K562 (cell line): ENCODE results near the gene HNRNPLL. TPM values are rescaled to one million over a fixed set of nuclear protein-coding genes. Genes with fewer than 3 reads are reported as not detected.
A peak's percentile ranks its signal among the peaks of the same experiment; 100 is the strongest.

ENCODE experiments used
- CBFA2T3 ChIP-seq: fragments of 450-650 bp; IDR thresholded peaks from 2 replicates; pipeline ENCODE4 v1.6.1; 2017
- JUN ChIP-seq, 2 experiments: sonication (generic) in 1 of 2; formaldehyde crosslinking in 1 of 2; IDR thresholded peaks; 2 replicates each; pipeline versions ENCODE4 v1.6.1 to v1.8.0; 2012 to 2022; ENCODE audit warnings: borderline replicate concordance in 2 of 2, mild to moderate bottlenecking in 2 of 2, improper control_type of control experiment in 1 of 2, low read depth in 1 of 2, low read length in 1 of 2, missing genetic modification reagents in 1 of 2
- NR2C1 ChIP-seq, 2 experiments: fragments of 450-650 bp; IDR thresholded peaks; 2 replicates each; pipeline ENCODE4 v1.6.1; 2017; ENCODE audit warnings: mild to moderate bottlenecking in 2 of 2, antibody characterized with exemption in 1 of 2, inconsistent platforms in 1 of 2, missing compliant biosample characterization in 1 of 2, missing genetic modification characterization in 1 of 2
- polyA plus RNA-seq, 8 experiments: library from polyadenylated mRNA; depleted of rRNA in 4 of 8; stranded (reverse) in 5 of 8; unstranded in 3 of 8; fragments of >200 nt; fragmentation: Nextera tagmentation in 2 of 8; fragmentation: Illumina TruSeq in 1 of 8; extraction: Ambion mirVana in 2 of 8; extraction: Trizol in 1 of 8; gene quantifications; 2 replicates each; pipeline versions ENCODE4 v1.2.1 to v1.2.3, GENCODE V29; 2011 to 2014; ENCODE audit warnings: inconsistent platforms in 1 of 8, missing spikeins in 1 of 8
- total RNA-seq, 7 experiments: library from RNA; depleted of rRNA in 6 of 7; stranded (reverse); fragments of >200 nt in 6 of 7; fragmentation: Illumina TruSeq in 2 of 7; extraction: Trizol in 2 of 7; gene quantifications; 2 replicates each; pipeline versions ENCODE4 v1.2.1 to v1.2.3, GENCODE V29; 2011 to 2021; ENCODE audit warnings: low replicate concordance in 1 of 7
- TF ChIP-seq, protein P1 (sequence below): fragments of 200-800 bp; sonication (Bioruptor generic); IDR thresholded peaks from 2 replicates; pipeline ENCODE4 v1.6.1; 2016; ENCODE audit warnings: missing genetic modification characterization, missing compliant biosample characterization
- TF ChIP-seq, protein P2 (sequence below): fragments of 450-650 bp; conservative IDR thresholded peaks from 2 replicates; pipeline ENCODE4 v1.6.1; 2016; ENCODE audit warnings: missing genetic modification characterization, low read depth, mild to moderate bottlenecking, missing compliant biosample characterization, moderate library complexity
- TF ChIP-seq, protein P3 (sequence below): sonication (generic); formaldehyde crosslinking; IDR thresholded peaks from 2 replicates; pipeline ENCODE4 v1.8.1; 2023; ENCODE audit warnings: mild to moderate bottlenecking, missing genetic modification reagents
- TF ChIP-seq, protein P4 (sequence below), 2 experiments: fragments of 450-650 bp; IDR thresholded peaks; 2 replicates each; pipeline ENCODE4 v1.6.1; 2018; ENCODE audit warnings: mild to moderate bottlenecking in 2 of 2, low read depth in 1 of 2; ENCODE audit not compliant: partially characterized antibody in 2 of 2
- TF ChIP-seq, protein P5 (sequence below): fragments of 250-450 bp; sonication (Bioruptor Pico); IDR thresholded peaks from 2 replicates; pipeline ENCODE4 v1.5.0; 2021; ENCODE audit warnings: mild to moderate bottlenecking, borderline replicate concordance

The HNRNPLL gene
- total and polyA plus RNA-seq, 9 of the 15 experiments (the other 6 are each of a cell fraction or from before 2014, with no cell fraction given), result 19.8 to 135 (median 57.8) TPM

DNA sequence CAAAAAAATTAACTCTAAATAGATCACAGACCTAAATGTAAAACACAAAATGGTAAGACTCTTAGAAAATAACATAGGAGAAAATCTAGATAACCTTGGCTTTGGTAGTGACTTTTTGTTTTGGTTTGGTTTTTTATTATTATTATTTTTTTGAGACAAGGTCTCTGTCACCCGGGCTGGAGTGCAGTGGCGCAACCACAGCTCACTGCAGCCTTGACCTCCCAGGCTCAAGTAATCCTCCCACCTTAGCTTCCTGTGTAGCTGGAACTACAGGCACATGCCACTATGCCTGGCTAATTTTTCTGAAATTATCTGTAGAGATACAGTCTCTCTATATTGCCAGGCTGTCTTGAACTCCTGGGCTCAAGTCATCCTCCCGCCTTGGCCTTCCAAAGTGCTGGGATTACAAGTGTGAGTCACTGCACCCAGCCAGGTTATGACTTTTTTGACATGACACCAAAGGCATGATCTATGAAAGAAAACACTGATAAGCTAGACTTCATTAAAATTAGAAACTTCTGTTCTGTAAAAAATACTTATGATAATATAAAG is 88.0 kb downstream of the HNRNPLL start (continued):
- TF ChIP-seq, protein P1, sequence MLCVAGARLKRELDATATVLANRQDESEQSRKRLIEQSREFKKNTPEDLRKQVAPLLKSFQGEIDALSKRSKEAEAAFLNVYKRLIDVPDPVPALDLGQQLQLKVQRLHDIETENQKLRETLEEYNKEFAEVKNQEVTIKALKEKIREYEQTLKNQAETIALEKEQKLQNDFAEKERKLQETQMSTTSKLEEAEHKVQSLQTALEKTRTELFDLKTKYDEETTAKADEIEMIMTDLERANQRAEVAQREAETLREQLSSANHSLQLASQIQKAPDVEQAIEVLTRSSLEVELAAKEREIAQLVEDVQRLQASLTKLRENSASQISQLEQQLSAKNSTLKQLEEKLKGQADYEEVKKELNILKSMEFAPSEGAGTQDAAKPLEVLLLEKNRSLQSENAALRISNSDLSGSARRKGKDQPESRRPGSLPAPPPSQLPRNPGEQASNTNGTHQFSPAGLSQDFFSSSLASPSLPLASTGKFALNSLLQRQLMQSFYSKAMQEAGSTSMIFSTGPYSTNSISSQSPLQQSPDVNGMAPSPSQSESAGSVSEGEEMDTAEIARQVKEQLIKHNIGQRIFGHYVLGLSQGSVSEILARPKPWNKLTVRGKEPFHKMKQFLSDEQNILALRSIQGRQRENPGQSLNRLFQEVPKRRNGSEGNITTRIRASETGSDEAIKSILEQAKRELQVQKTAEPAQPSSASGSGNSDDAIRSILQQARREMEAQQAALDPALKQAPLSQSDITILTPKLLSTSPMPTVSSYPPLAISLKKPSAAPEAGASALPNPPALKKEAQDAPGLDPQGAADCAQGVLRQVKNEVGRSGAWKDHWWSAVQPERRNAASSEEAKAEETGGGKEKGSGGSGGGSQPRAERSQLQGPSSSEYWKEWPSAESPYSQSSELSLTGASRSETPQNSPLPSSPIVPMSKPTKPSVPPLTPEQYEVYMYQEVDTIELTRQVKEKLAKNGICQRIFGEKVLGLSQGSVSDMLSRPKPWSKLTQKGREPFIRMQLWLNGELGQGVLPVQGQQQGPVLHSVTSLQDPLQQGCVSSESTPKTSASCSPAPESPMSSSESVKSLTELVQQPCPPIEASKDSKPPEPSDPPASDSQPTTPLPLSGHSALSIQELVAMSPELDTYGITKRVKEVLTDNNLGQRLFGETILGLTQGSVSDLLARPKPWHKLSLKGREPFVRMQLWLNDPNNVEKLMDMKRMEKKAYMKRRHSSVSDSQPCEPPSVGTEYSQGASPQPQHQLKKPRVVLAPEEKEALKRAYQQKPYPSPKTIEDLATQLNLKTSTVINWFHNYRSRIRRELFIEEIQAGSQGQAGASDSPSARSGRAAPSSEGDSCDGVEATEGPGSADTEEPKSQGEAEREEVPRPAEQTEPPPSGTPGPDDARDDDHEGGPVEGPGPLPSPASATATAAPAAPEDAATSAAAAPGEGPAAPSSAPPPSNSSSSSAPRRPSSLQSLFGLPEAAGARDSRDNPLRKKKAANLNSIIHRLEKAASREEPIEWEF (CRISPR knock-in tag), result 0 out of 2 replicates have a peak, but pooled peaks have one; percentile 4
- TF ChIP-seq JUN (IDR thresholded peaks at IDR 0.05; ENCODE audit: borderline replicate concordance, low read depth, low read length), result peak; percentile 43; the same call in 1 of the 2 replicates
- TF ChIP-seq JUN (CRISPR knock-in tag; IDR thresholded peaks at IDR 0.05; ENCODE audit: borderline replicate concordance), result no peak
- TF ChIP-seq, protein P2, sequence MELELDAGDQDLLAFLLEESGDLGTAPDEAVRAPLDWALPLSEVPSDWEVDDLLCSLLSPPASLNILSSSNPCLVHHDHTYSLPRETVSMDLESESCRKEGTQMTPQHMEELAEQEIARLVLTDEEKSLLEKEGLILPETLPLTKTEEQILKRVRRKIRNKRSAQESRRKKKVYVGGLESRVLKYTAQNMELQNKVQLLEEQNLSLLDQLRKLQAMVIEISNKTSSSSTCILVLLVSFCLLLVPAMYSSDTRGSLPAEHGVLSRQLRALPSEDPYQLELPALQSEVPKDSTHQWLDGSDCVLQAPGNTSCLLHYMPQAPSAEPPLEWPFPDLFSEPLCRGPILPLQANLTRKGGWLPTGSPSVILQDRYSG, result 0 out of 2 replicates have a peak, but pooled peaks have one; percentile 27
- TF ChIP-seq, protein P3, sequence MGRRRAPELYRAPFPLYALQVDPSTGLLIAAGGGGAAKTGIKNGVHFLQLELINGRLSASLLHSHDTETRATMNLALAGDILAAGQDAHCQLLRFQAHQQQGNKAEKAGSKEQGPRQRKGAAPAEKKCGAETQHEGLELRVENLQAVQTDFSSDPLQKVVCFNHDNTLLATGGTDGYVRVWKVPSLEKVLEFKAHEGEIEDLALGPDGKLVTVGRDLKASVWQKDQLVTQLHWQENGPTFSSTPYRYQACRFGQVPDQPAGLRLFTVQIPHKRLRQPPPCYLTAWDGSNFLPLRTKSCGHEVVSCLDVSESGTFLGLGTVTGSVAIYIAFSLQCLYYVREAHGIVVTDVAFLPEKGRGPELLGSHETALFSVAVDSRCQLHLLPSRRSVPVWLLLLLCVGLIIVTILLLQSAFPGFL (CRISPR knock-in tag), result no peak
- TF ChIP-seq, protein P4, sequence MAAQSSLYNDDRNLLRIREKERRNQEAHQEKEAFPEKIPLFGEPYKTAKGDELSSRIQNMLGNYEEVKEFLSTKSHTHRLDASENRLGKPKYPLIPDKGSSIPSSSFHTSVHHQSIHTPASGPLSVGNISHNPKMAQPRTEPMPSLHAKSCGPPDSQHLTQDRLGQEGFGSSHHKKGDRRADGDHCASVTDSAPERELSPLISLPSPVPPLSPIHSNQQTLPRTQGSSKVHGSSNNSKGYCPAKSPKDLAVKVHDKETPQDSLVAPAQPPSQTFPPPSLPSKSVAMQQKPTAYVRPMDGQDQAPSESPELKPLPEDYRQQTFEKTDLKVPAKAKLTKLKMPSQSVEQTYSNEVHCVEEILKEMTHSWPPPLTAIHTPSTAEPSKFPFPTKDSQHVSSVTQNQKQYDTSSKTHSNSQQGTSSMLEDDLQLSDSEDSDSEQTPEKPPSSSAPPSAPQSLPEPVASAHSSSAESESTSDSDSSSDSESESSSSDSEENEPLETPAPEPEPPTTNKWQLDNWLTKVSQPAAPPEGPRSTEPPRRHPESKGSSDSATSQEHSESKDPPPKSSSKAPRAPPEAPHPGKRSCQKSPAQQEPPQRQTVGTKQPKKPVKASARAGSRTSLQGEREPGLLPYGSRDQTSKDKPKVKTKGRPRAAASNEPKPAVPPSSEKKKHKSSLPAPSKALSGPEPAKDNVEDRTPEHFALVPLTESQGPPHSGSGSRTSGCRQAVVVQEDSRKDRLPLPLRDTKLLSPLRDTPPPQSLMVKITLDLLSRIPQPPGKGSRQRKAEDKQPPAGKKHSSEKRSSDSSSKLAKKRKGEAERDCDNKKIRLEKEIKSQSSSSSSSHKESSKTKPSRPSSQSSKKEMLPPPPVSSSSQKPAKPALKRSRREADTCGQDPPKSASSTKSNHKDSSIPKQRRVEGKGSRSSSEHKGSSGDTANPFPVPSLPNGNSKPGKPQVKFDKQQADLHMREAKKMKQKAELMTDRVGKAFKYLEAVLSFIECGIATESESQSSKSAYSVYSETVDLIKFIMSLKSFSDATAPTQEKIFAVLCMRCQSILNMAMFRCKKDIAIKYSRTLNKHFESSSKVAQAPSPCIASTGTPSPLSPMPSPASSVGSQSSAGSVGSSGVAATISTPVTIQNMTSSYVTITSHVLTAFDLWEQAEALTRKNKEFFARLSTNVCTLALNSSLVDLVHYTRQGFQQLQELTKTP (IDR thresholded peaks at IDR 0.05; ENCODE audit: low read depth in 1 of 2, partially characterized antibody in 2 of 2), result peak in 1 of 2 experiments; percentile 9
- TF ChIP-seq, protein P5, sequence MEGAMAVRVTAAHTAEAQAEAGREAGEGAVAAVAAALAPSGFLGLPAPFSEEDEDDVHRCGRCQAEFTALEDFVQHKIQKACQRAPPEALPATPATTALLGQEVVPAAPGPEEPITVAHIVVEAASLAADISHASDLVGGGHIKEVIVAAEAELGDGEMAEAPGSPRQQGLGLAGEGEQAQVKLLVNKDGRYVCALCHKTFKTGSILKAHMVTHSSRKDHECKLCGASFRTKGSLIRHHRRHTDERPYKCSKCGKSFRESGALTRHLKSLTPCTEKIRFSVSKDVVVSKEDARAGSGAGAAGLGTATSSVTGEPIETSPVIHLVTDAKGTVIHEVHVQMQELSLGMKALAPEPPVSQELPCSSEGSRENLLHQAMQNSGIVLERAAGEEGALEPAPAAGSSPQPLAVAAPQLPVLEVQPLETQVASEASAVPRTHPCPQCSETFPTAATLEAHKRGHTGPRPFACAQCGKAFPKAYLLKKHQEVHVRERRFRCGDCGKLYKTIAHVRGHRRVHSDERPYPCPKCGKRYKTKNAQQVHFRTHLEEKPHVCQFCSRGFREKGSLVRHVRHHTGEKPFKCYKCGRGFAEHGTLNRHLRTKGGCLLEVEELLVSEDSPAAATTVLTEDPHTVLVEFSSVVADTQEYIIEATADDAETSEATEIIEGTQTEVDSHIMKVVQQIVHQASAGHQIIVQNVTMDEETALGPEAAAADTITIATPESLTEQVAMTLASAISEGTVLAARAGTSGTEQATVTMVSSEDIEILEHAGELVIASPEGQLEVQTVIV (CRISPR knock-in tag), result no peak
- TF ChIP-seq CBFA2T3, result 0 out of 2 replicates have a peak, but pooled peaks have one; percentile 37
- 0 out of 2 replicates have a peak, but pooled peaks have one; percentile 5 for TF ChIP-seq NR2C1 (IDR thresholded peaks at IDR 0.05)
- no peak for TF ChIP-seq NR2C1 (tag; IDR thresholded peaks at IDR 0.05)
